HepG2 (cell line): ENCODE measurements around the gene DPH2. TPM values are rescaled to one million over a fixed set of nuclear protein-coding genes. Genes with fewer than 3 reads are reported as not detected.

ENCODE experiments used
- ARNT2 ChIP-seq: sonication (generic); formaldehyde crosslinking; IDR thresholded peaks from 2 replicates; pipeline ENCODE4 v1.8.0; 2022; ENCODE audit warnings: mild to moderate bottlenecking, low read depth, missing genetic modification reagents, moderate library complexity
- ATAD3A ChIP-seq: sonication (generic); formaldehyde crosslinking; IDR thresholded peaks from 2 replicates; pipeline ENCODE4 v1.4.0; 2020; ENCODE audit warnings: missing genetic modification reagents
- ATF1 ChIP-seq: IDR thresholded peaks from 2 replicates; pipeline ENCODE4 v1.6.1; 2016; ENCODE audit warnings: mild to moderate bottlenecking, control low read depth
- CBFB ChIP-seq: sonication (generic); formaldehyde crosslinking; IDR thresholded peaks from 2 replicates; pipeline ENCODE4 v1.4.0; 2020; ENCODE audit warnings: missing genetic modification reagents
- CREB3 ChIP-seq: sonication (generic); formaldehyde crosslinking; IDR thresholded peaks from 2 replicates; pipeline ENCODE4 v1.5.0; 2020; ENCODE audit warnings: missing genetic modification reagents
- FOXA3 ChIP-seq: IDR thresholded peaks from 2 replicates; pipeline ENCODE4 v1.6.1; 2016; ENCODE audit warnings: missing genetic modification reagents, missing compliant biosample characterization
- FOXO1 ChIP-seq: sonication (generic); formaldehyde crosslinking; IDR thresholded peaks from 2 replicates; pipeline ENCODE4 v1.4.0; 2020; ENCODE audit warnings: missing genetic modification reagents
- HOXA7 ChIP-seq: sonication (generic); formaldehyde crosslinking; IDR thresholded peaks from 2 replicates; pipeline ENCODE4 v1.8.1; 2022; ENCODE audit warnings: mild to moderate bottlenecking, missing genetic modification reagents, moderate library complexity
- KDM2A ChIP-seq: sonication (generic); formaldehyde crosslinking; IDR thresholded peaks from 2 replicates; pipeline ENCODE4 v1.4.0; 2020; ENCODE audit warnings: low read depth, missing genetic modification reagents, borderline replicate concordance
- NFYB ChIP-seq: sonication (generic); formaldehyde crosslinking; IDR thresholded peaks from 2 replicates; pipeline ENCODE4 v1.4.0; 2020; ENCODE audit warnings: missing genetic modification reagents
- NR1H2 ChIP-seq: sonication (generic); formaldehyde crosslinking; IDR thresholded peaks from 2 replicates; pipeline ENCODE4 v1.8.1; 2022; ENCODE audit warnings: low read depth, missing genetic modification reagents, borderline replicate concordance
- NR2F6 ChIP-seq, 2 experiments: IDR thresholded peaks; 2 replicates each; pipeline ENCODE4 v1.6.1; 2016; ENCODE audit warnings: antibody characterized with exemption in 1 of 2, mild to moderate bottlenecking in 1 of 2
- RBM22 ChIP-seq: fragments of 200-400 bp; formaldehyde crosslinking; optimal IDR thresholded peaks from 2 replicates; pipeline ENCODE3; 2017; ENCODE audit warnings: mild to moderate bottlenecking, low read length, moderate library complexity
- REL ChIP-seq: sonication (generic); formaldehyde crosslinking; conservative IDR thresholded peaks from 2 replicates; pipeline ENCODE4 v1.8.0; 2022; ENCODE audit warnings: mild to moderate bottlenecking, missing genetic modification reagents, moderate library complexity
- SALL2 ChIP-seq: sonication (generic); formaldehyde crosslinking; IDR thresholded peaks from 2 replicates; pipeline ENCODE4 v1.8.1; 2023; ENCODE audit warnings: mild to moderate bottlenecking, missing genetic modification reagents, inconsistent platforms
- SMAD3 ChIP-seq: sonication (generic); formaldehyde crosslinking; IDR thresholded peaks from 2 replicates; pipeline ENCODE4 v1.4.0; 2020; ENCODE audit warnings: missing genetic modification reagents
- SP140L ChIP-seq: sonication (generic); formaldehyde crosslinking; IDR thresholded peaks from 2 replicates; pipeline ENCODE4 v1.4.0; 2020; ENCODE audit warnings: missing genetic modification reagents, borderline replicate concordance
- ZFP41 ChIP-seq: sonication (generic); formaldehyde crosslinking; IDR thresholded peaks from 2 replicates; pipeline ENCODE4 v1.4.0; 2020; ENCODE audit warnings: mild to moderate bottlenecking, missing genetic modification reagents, borderline replicate concordance
- ZNF207 ChIP-seq: fragments of 450-650 bp; IDR thresholded peaks from 2 replicates; pipeline ENCODE4 v1.6.1; 2016; ENCODE audit warnings: antibody characterized with exemption, borderline replicate concordance
- ZNF570 ChIP-seq: sonication (generic); formaldehyde crosslinking; IDR thresholded peaks from 2 replicates; pipeline ENCODE4 v1.4.0; 2020; ENCODE audit warnings: mild to moderate bottlenecking, missing genetic modification reagents, borderline replicate concordance
- ZNF605 ChIP-seq: sonication (generic); formaldehyde crosslinking; IDR thresholded peaks from 2 replicates; pipeline ENCODE4 v1.8.0; 2022; ENCODE audit warnings: mild to moderate bottlenecking, missing genetic modification reagents
- ZNF616 ChIP-seq: sonication (generic); formaldehyde crosslinking; IDR thresholded peaks from 2 replicates; pipeline ENCODE4 v1.5.0; 2020; ENCODE audit warnings: low read depth, mild to moderate bottlenecking, missing genetic modification reagents
- ZNF784 ChIP-seq: sonication (generic); formaldehyde crosslinking; IDR thresholded peaks from 2 replicates; pipeline ENCODE4 v1.5.1; 2020; ENCODE audit warnings: missing genetic modification reagents, mild to moderate bottlenecking, borderline replicate concordance
- polyA plus RNA-seq, 8 experiments: library from polyadenylated mRNA; depleted of rRNA in 3 of 8; stranded (reverse) in 7 of 8; unstranded in 1 of 8; fragments of >200 nt; fragmentation: Illumina TruSeq in 4 of 8; extraction: Trizol in 4 of 8; gene quantifications; 2 replicates each; pipeline versions ENCODE4 v1.2.1 to v1.2.3, GENCODE V29; 2011 to 2016; ENCODE audit warnings: low read depth in 4 of 8, missing spikeins in 1 of 8, mixed read lengths in 1 of 8; ENCODE audit not compliant: insufficient read depth in 1 of 8
- total RNA-seq, 5 experiments: library from RNA; depleted of rRNA; stranded (reverse); fragments of >200 nt; fragmentation: Illumina TruSeq; extraction: Trizol; gene quantifications; 2 replicates each; pipeline ENCODE4 v1.2.3, GENCODE V29; 2016; ENCODE audit warnings: low read depth in 1 of 5
- TF ChIP-seq, protein P1 (sequence below): sonication (generic); formaldehyde crosslinking; IDR thresholded peaks from 2 replicates; pipeline ENCODE4 v1.4.0; 2020; ENCODE audit warnings: low read depth, missing genetic modification reagents
- TF ChIP-seq, protein P2 (sequence below): sonication (generic); formaldehyde crosslinking; IDR thresholded peaks from 2 replicates; pipeline ENCODE4 v1.5.0; 2020; ENCODE audit warnings: missing genetic modification reagents
- TF ChIP-seq, protein P3 (sequence below): sonication (generic); formaldehyde crosslinking; IDR thresholded peaks from 2 replicates; pipeline ENCODE4 v1.4.0; 2020; ENCODE audit warnings: missing genetic modification reagents, low read depth, mild to moderate bottlenecking, borderline replicate concordance

DPH2 gene
- total and polyA plus RNA-seq, 2 of the 13 experiments (the other 11 are each of a cell fraction or from before 2014, with no cell fraction given), result 32.2 to 38.3 TPM

- TF ChIP-seq ZNF784 (CRISPR knock-in tag), result no peak
- TF ChIP-seq, protein P1, sequence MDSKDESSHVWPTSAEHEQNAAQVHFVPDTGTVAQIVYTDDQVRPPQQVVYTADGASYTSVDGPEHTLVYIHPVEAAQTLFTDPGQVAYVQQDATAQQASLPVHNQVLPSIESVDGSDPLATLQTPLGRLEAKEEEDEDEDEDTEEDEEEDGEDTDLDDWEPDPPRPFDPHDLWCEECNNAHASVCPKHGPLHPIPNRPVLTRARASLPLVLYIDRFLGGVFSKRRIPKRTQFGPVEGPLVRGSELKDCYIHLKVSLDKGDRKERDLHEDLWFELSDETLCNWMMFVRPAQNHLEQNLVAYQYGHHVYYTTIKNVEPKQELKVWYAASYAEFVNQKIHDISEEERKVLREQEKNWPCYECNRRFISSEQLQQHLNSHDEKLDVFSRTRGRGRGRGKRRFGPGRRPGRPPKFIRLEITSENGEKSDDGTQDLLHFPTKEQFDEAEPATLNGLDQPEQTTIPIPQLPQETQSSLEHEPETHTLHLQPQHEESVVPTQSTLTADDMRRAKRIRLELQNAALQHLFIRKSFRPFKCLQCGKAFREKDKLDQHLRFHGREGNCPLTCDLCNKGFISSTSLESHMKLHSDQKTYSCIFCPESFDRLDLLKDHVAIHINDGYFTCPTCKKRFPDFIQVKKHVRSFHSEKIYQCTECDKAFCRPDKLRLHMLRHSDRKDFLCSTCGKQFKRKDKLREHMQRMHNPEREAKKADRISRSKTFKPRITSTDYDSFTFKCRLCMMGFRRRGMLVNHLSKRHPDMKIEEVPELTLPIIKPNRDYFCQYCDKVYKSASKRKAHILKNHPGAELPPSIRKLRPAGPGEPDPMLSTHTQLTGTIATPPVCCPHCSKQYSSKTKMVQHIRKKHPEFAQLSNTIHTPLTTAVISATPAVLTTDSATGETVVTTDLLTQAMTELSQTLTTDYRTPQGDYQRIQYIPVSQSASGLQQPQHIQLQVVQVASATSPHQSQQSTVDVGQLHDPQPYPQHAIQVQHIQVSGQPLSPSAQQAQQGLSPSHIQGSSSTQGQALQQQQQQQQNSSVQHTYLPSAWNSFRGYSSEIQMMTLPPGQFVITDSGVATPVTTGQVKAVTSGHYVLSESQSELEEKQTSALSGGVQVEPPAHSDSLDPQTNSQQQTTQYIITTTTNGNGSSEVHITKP (CRISPR knock-in tag), result no peak
- TF ChIP-seq REL (CRISPR knock-in tag), result no peak
- no peak for TF ChIP-seq CBFB
- TF ChIP-seq ATAD3A (CRISPR knock-in tag), result no peak
- TF ChIP-seq, protein P2, sequence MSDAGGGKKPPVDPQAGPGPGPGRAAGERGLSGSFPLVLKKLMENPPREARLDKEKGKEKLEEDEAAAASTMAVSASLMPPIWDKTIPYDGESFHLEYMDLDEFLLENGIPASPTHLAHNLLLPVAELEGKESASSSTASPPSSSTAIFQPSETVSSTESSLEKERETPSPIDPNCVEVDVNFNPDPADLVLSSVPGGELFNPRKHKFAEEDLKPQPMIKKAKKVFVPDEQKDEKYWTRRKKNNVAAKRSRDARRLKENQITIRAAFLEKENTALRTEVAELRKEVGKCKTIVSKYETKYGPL (CRISPR knock-in tag), result no peak
- TF ChIP-seq ZNF570, result no peak
- TF ChIP-seq ARNT2 (CRISPR knock-in tag), result peak; percentile 41; the same call in 1 of the 2 replicates
- TF ChIP-seq HOXA7 (CRISPR knock-in tag), result no peak
- no peak for TF ChIP-seq SMAD3
- no peak for TF ChIP-seq ZNF207
- no peak for TF ChIP-seq ATF1 (CRISPR knock-in tag)
- no peak for TF ChIP-seq NR1H2 (CRISPR knock-in tag)
- TF ChIP-seq SALL2 (CRISPR knock-in tag), result no peak
- TF ChIP-seq CREB3 (CRISPR knock-in tag), result no peak
- TF ChIP-seq RBM22, result no peak
- peak; percentile 50; the same call in 1 of the 2 replicates for TF ChIP-seq FOXA3 (CRISPR knock-in tag)
- no peak for TF ChIP-seq KDM2A (CRISPR knock-in tag)
- peak; percentile 29; the same call in 1 of the 2 replicates for TF ChIP-seq ZFP41 (CRISPR knock-in tag)
- TF ChIP-seq FOXO1 (CRISPR knock-in tag), result 0 out of 2 replicates have a peak, but pooled peaks have one; percentile 7
- TF ChIP-seq, protein P3, sequence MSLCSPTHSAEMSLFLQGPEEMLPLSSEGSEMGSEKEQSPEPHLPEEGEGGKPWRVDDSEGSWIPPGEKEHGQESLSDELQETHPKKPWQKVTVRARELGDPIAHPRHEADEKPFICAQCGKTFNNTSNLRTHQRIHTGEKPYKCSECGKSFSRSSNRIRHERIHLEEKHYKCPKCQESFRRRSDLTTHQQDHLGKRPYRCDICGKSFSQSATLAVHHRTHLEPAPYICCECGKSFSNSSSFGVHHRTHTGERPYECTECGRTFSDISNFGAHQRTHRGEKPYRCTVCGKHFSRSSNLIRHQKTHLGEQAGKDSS (CRISPR knock-in tag), result no peak
- TF ChIP-seq SP140L (CRISPR knock-in tag), result 0 out of 2 replicates have a peak, but pooled peaks have one; percentile 78
- TF ChIP-seq NR2F6 (IDR thresholded peaks at IDR 0.05), result no peak
- peak; percentile 39; the same call in 1 of the 2 replicates for TF ChIP-seq NR2F6 (CRISPR knock-in tag; IDR thresholded peaks at IDR 0.05)
- TF ChIP-seq ZNF616 (CRISPR knock-in tag), result no peak
- TF ChIP-seq NFYB (CRISPR knock-in tag), result no peak
- TF ChIP-seq ZNF605 (CRISPR knock-in tag), result peak; percentile 83
Observed at GRCh38 chr1:43978264-43978550, 8.4 kb downstream of the DPH2 start (continued).
